ENCODE measurements around the gene HYAL3. TPM values are rescaled to one million over a fixed set of nuclear protein-coding genes. Genes with fewer than 3 reads are reported as not detected.
"Not testable (repeated sequence)": the region's sequence is repeated elsewhere in the genome, so short reads cannot be mapped to it uniquely, and the experiment has no call there.

Gene HYAL3
- total RNA-seq, 2 donors from 2014 or later, result 0.35 to 1.4 TPM

DNA sequence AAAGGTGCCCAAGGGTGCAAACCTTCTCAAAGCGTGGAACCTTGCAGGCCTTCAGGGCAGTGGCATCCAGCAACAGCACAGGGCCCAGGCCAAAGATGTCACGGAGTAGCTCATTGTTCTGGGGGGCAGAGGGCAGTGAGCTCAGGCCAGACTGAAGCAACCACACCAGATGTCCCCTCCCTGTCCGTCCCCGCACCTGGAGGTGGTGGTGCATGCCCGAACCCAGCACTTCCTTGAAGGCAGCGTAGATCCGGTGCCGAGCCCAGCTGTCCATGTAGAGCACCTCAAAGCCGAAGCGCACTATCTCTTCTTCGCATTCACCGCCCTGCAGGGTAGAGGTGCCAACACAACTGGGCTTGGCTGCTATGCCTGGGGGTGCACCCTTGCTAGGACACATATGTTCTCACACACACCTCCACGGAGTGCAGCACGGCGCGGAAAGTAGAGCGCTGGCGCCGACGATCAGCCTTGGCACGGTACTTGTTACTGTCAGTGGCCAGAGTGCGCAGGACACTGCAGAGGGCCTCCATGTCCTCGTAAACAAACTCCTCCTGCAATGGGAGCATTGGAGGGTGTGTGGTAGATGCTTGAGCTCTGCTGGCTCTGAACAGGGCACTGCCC lies 10.7 kb downstream of the HYAL3 start:
- H3K36me3 ChIP-seq, result peaks cover 27% of the 10 kb centered on the region

DNA sequence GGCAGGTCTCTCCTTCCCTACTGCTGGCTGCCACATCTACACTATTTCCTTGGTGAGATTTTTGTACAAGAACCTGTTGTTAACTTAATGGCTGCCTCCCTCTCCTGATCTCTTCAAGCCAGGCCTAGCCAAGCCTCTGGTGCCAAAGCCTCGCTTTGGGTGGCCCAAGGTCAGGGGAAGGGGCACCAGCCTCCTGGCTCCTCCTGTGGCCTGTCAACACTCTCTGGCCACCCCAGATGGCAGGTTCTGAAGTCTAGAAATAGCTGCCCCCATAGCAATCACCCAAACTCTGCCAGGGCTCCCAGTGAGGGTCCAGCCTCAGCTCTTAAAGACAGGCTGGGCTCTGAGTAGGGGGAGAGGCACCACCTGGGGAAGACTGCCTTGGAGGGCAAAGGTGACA lies 11.9 kb downstream of the HYAL3 start:
- TF ChIP-seq, protein P1, sequence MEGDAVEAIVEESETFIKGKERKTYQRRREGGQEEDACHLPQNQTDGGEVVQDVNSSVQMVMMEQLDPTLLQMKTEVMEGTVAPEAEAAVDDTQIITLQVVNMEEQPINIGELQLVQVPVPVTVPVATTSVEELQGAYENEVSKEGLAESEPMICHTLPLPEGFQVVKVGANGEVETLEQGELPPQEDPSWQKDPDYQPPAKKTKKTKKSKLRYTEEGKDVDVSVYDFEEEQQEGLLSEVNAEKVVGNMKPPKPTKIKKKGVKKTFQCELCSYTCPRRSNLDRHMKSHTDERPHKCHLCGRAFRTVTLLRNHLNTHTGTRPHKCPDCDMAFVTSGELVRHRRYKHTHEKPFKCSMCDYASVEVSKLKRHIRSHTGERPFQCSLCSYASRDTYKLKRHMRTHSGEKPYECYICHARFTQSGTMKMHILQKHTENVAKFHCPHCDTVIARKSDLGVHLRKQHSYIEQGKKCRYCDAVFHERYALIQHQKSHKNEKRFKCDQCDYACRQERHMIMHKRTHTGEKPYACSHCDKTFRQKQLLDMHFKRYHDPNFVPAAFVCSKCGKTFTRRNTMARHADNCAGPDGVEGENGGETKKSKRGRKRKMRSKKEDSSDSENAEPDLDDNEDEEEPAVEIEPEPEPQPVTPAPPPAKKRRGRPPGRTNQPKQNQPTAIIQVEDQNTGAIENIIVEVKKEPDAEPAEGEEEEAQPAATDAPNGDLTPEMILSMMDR (IDR thresholded peaks at IDR 0.05), result no peak
- H3K4me3 ChIP-seq, result no peak overlapping the region
- H3K4me1 ChIP-seq (ENCODE audit: control insufficient read depth in 1 of 2, low read depth in 2 of 2), result peaks cover 5 to 10% of the 10 kb centered on the region in 2 donors
- peaks cover 27% of the 10 kb centered on the region for H3K36me3 ChIP-seq
- ATAC-seq (ENCODE audit: insufficient number of reproducible peaks, low FRiP score, low read depth) (no peak), DNase-seq (ENCODE audit: low spot score) (no peak)
- H3K27me3 ChIP-seq (replicated peaks; ENCODE audit: insufficient read depth), result no peaks in the 10 kb centered on the region
- H3K27ac ChIP-seq, result no peak overlapping the region
- H3K9me3 ChIP-seq, result no peaks in the 10 kb centered on the region

More for the DNA sequence above, 10.7 kb downstream of the HYAL3 start:
- H3K9me3 ChIP-seq, result no peaks in the 10 kb centered on the region
- TF ChIP-seq, protein P1 (IDR thresholded peaks at IDR 0.05), result no peak
- DNase-seq (ENCODE audit: low spot score) (no peak), ATAC-seq (ENCODE audit: insufficient number of reproducible peaks, low FRiP score, low read depth) (no peak)
- H3K27me3 ChIP-seq (replicated peaks; ENCODE audit: insufficient read depth), result no peaks in the 10 kb centered on the region
- no peak overlapping the region for H3K27ac ChIP-seq
- no peak overlapping the region for H3K4me3 ChIP-seq
- H3K4me1 ChIP-seq (ENCODE audit: control insufficient read depth in 1 of 2, low read depth in 2 of 2), result peaks cover 8 to 20% of the 10 kb centered on the region in 2 donors

DNA sequence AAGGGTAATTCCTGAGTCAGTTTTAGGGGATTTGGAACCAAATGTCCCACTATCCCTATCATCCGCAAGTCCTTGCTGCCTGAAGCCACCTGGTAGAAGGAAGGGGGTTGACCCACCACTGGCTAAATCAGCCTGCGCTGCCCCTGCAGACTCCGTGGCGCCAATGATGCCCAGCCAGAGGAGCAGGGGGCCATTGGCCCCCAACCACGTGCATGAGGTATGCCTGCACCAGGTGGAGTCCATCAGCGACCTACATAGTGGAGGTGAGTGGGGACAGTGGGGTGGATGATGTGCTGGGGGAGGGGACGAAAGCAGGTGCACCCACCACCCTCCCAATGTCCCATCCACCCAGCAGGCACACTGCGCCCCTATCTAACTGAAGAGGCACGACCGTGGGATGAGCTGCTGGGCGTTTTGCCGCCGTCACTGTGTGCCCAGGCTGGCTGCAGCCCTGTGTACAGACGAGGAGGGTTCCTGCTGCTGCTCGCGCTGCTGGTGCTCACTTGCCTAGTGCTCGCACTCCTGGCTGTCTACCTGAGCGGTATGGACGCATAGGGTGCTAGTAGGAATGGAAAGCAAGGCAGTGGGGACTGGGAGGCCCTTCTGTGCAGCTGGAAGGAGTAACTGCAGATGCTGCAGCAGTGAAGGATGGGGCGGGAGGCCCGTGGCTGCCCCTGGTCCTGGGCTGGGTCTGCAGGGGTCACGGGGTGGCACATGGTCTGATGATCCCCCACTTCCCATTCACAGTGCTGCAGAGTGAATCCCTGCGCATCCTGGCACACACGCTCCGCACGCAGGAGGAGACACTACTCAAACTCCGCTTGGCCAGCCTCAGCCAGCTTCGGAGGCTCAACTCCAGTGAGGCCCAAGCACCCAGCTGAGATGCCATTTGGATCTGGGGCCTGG lies 12.6 kb downstream of the HYAL3 start:
- no peak overlapping the region for H3K4me3 ChIP-seq
- peaks cover 27% of the 10 kb centered on the region for H3K36me3 ChIP-seq
- ATAC-seq (ENCODE audit: insufficient number of reproducible peaks, low FRiP score, low read depth) (no peak), DNase-seq (ENCODE audit: low spot score) (no peak)
- H3K27ac ChIP-seq, result no peak overlapping the region
- H3K27me3 ChIP-seq (replicated peaks; ENCODE audit: insufficient read depth), result no peaks in the 10 kb centered on the region
- H3K9me3 ChIP-seq, result no peaks in the 10 kb centered on the region
- TF ChIP-seq, protein P1 (IDR thresholded peaks at IDR 0.05), result no peak
- H3K4me1 ChIP-seq (ENCODE audit: control insufficient read depth in 1 of 2, low read depth in 2 of 2), result peaks cover 5 to 9% of the 10 kb centered on the region in 2 donors

DNA sequence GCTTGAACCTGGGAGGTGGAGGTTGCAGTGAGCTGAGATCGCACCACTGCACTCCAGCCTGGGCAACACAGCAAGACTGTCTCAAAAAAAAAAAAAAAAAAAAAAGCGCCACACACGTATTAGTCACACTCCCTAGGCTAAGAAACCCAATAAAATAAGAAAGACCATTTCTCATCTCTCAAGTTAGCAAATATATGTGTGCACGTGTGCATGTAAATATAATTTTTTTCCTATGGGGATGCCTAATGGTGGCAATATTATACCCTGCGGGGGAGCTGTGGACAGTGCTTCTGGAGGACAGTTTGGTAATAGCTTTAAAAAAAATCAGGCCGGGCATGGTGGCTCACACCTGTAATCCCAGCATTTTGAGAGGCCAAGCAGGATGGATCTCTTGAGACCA lies 15.1 kb downstream of the HYAL3 start:
- ATAC-seq (ENCODE audit: insufficient number of reproducible peaks, low FRiP score, low read depth); H3K9me3 ChIP-seq: not testable (repeated sequence)
- H3K36me3 ChIP-seq, result peaks cover 19% of the 10 kb centered on the region

DNA sequence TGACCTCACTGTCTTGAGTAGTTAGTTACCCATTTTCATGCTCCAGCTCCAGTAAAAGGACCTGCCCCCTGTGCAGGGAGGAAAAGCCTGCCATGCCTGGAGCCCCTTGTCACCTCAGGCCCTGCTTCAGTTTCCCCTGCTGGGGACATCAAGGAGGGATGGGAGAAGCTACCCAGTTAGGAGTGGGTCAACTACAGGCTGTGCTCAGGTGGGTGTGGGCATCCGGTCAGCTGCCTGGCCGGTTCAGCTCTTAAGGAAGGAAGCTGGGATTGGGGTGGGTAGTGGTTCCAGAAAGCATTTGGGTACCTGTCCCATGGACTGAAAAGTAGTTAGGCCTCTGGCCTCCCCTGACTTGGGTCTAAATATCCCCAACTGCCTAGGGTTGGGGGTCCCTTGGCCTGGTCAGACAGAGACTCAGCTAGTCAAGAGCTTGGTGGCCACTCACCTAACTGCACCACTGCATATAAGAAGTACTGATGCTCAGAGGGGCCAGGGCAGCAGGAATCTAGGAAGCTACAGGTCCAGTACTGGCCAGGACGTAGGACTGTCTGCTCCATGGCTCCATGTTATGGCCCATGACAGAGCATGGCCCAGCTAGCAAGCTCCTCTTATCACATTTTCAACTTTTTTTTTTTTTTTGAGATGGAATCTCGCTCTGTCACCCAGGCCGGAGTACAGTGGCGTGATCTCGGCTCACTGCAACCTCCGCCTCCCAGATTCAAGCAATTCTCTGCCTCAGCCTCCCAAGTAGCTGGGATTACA lies 19.8 kb downstream of the HYAL3 start:
- H3K4me3 ChIP-seq, result no peak overlapping the region
- peaks cover 6% of the 10 kb centered on the region for H3K36me3 ChIP-seq
- TF ChIP-seq, protein P1 (IDR thresholded peaks at IDR 0.05), result no peak
- peaks cover 4 to 13% of the 10 kb centered on the region in 2 donors for H3K4me1 ChIP-seq (ENCODE audit: control insufficient read depth in 1 of 2, low read depth in 2 of 2)
- no peaks in the 10 kb centered on the region for H3K9me3 ChIP-seq
- no peaks in the 10 kb centered on the region for H3K27me3 ChIP-seq (replicated peaks; ENCODE audit: insufficient read depth)
- no peak for ATAC-seq (ENCODE audit: insufficient number of reproducible peaks, low FRiP score, low read depth)
- DNase-seq (ENCODE audit: low spot score), result no peak
- H3K27ac ChIP-seq, result peak overlapping the region; percentile 34 to 56

More for the DNA sequence above, 15.1 kb downstream of the HYAL3 start:
- not testable (repeated sequence) for H3K4me1 ChIP-seq (ENCODE audit: control insufficient read depth in 1 of 2, low read depth in 2 of 2); H3K4me3 ChIP-seq; H3K27me3 ChIP-seq (replicated peaks; ENCODE audit: insufficient read depth); H3K27ac ChIP-seq; DNase-seq (ENCODE audit: low spot score)

All from thoracic aorta (tissue), 2 donors.